Smooth muscle cell (in vitro differentiated cells): ENCODE measurements around the gene HMGCL. TPM values are rescaled to one million over a fixed set of nuclear protein-coding genes. Genes with fewer than 3 reads are reported as not detected.

ENCODE experiments used
- polyA plus RNA-seq: library from polyadenylated mRNA; unstranded; fragments of >200 nt; fragmentation: Nextera tagmentation; extraction: Ambion mirVana; gene quantifications from 2 replicates; pipeline ENCODE4 v1.2.1, GENCODE V29; 2016
- total RNA-seq: library from RNA; depleted of rRNA; stranded (reverse); fragments of >200 nt; gene quantifications from 2 replicates; pipeline ENCODE4 v1.2.3, GENCODE V29; 2014

HMGCL gene
- total and polyA plus RNA-seq, 2 experiments from 2014 or later = 43.0 to 51.2 TPM

Other genes starting within 250 kb of the HMGCL start
- gene RPL11, start 133.6 kb downstream of the HMGCL start, total RNA-seq = 685 and 899 TPM in 2 replicates
- 528 and 622 TPM in 2 replicates for gene RPL11, start 133.6 kb downstream of the HMGCL start, polyA plus RNA-seq
- gene ELOA, start 82.0 kb downstream of the HMGCL start, total RNA-seq = 33.4 and 36.2 TPM in 2 replicates
- gene ELOA, start 82.0 kb downstream of the HMGCL start, polyA plus RNA-seq = 28.1 and 30.5 TPM in 2 replicates
- 49.6 and 49.8 TPM in 2 replicates for gene PITHD1, start 47.0 kb downstream of the HMGCL start, total RNA-seq
- gene PITHD1, start 47.0 kb downstream of the HMGCL start, polyA plus RNA-seq = 32.0 and 36.1 TPM in 2 replicates
- 52.3 and 74.9 TPM in 2 replicates for gene LYPLA2, start 34.3 kb downstream of the HMGCL start, total RNA-seq
- 94.3 and 108 TPM in 2 replicates for gene LYPLA2, start 34.3 kb downstream of the HMGCL start, polyA plus RNA-seq
- 40.3 and 51.7 TPM in 2 replicates for gene GALE, start 24.7 kb downstream of the HMGCL start, total RNA-seq
- 75.2 and 79.1 TPM in 2 replicates for gene GALE, start 24.7 kb downstream of the HMGCL start, polyA plus RNA-seq
- gene FUCA1, start 42.9 kb upstream of the HMGCL start, total RNA-seq = 12.5 and 19.0 TPM in 2 replicates
- gene FUCA1, start 42.9 kb upstream of the HMGCL start, polyA plus RNA-seq = 10.4 and 16.4 TPM in 2 replicates
- not detected in 2 replicates for gene CNR2, start 87.9 kb upstream of the HMGCL start, total RNA-seq
- not detected in 2 replicates for gene CNR2, start 87.9 kb upstream of the HMGCL start, polyA plus RNA-seq
- 77.8 and 98.5 TPM in 2 replicates for gene PNRC2, start 134.4 kb upstream of the HMGCL start, total RNA-seq
- 53.3 and 55.8 TPM in 2 replicates for gene PNRC2, start 134.4 kb upstream of the HMGCL start, polyA plus RNA-seq
- gene SRSF10, start 154.9 kb upstream of the HMGCL start, total RNA-seq = 93.7 and 111 TPM in 2 replicates
- 86.8 and 87.1 TPM in 2 replicates for gene SRSF10, start 154.9 kb upstream of the HMGCL start, polyA plus RNA-seq